HG02884 (cell line): Measurements from ENCODE around the gene CARD16.
"Not testable (repeated sequence)": the region's sequence is repeated elsewhere in the genome, so short reads cannot be mapped to it uniquely, and the experiment has no call there.

ENCODE experiments used
- ATAC-seq: cut with Tn5 transposase; IDR thresholded peaks from one replicate; pipeline ENCODE4 v1.9.1; 2021; ENCODE audit warnings: mild to moderate bottlenecking, moderate library complexity; ENCODE audit not compliant: unreplicated experiment

CARD16 gene

DNA sequence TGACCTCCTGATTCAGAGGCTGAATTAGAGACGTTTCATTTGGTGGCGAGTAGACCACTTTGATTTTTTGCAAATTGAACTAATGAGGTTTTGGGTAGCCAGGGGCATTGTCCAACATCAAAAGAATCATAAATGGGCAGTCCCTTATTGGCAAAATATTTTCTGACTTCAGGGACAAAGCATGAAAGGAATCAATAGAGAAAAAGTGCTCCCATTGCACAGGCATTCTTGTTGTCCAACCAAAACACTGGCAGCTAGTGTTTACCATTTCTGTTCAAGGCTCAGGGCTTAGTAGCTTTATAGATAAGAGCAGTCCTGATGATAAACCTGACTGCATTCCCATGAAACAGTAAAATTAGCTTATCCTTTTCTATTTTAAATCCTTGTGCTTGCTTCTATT lies 6.4 kb upstream of the CARD16 start:
- ATAC-seq, result no peak

DNA sequence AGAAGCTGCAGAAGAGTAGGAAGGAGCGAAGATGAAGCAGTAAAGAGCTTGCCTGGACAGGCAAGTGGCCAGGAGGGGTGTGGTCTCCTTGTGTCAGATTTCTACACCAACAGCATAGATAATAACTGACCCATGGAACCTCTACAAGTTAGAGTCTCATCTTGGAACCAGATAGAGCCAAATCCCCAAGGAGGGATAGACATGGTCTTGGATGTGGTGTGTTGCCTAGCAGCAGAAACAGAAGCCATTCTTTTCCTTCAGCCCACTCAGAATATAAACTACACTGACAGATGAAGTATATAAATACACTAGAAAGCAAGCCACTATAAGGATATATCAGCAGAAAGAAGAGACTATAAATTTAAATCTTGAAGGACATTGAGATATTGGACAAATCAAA lies 4.3 kb upstream of the CARD16 start:
- no peak for ATAC-seq

DNA sequence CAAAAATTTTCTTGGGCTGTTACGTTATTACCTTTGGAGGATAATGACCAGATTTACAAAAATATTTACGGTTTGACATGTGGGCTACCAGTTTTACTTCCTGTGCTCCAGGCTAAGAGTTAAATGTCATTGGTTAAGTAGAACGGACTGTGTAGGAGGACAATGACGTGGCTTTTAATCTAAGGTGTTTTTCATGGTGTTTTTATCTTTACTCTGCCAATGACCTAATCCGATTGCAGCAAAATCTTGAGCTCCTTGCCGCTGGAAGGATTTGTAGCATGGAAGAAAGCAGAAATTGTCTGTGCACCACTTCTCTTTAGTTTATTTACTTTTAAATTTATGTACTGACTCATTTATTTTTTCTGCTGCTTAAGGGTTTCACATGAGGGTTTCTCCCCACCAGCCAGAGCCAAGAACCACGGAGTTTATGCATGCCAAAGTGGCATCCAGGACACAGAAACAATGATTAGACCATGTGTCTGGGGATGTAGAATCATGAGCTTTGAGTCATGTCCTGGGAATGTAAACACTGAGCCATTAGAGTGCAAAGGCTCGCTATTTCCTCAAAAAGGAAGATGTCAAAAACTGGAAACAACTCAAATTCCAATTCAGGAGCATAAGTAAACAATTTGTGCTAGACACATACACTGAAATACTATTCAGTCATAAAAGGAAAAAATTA lies 1.9 kb upstream of the CARD16 start:
- ATAC-seq, result no peak

DNA sequence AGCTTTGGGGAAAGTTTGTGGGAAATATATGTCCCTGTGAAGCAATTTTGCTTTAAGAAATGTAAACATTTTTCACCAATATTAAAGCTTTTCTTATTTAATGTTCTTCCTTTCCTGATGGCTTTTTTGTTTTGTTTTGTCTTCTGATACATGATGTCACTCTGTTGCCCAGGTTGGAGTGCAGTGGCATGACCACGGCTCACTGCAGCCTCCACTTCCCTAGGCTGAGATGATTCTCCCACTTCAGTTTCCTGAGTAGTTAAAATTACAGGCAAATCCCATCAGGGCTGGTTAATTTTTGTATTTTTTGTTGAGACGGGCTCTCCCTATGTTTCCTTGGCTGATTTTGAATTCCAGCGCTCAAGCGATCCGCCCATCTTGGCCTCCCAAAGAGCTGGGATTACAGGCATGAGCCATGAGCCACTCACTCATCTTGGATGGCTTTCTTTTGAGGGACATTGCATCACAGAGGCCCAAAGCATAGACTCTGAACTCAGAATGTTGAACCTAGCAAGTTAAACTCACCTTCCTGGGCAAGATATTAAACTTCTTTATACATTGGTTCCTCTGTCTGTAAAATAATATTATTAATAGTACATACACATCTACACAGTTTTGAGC lies 651 bp upstream of the CARD16 start:
- ATAC-seq, result no peak

DNA sequence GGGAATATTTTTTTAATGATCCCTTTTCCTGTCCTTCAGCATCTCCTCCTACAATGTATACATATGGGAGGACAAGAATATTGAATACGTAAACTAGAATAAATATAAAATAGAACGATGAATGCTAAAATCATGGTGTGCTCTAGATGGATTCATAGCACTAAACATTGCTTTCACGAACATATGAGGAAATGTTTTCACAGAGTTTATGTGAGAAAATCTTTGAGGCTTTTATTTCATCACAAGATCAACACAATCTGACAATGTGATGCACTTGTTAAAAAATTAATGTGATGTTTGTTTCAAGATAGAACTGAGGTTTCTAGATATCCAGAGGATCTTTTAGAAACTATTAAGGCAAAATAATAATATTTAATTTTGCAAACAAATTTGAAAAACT lies 3.0 kb downstream of the CARD16 start:
- no peak for ATAC-seq

DNA sequence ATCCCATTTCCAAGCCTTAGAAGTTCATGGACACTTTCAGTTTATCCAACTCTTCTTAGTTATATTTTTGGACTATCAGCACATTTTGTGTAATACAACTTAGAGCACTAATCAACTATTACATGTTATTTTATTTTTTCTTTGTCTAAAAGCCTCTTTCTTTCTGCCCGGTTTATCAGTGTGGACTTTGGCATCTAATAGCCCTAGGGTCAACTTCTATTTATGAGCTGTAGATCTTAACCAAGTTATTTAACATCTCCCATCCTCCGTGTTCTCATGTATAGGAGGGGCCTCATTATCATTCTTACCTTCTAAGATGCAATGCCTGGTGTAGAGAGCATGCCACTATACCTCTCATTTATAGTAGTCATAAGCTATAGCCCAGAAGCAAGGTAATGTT lies 4.4 kb downstream of the CARD16 start:
- ATAC-seq, result no peak

DNA sequence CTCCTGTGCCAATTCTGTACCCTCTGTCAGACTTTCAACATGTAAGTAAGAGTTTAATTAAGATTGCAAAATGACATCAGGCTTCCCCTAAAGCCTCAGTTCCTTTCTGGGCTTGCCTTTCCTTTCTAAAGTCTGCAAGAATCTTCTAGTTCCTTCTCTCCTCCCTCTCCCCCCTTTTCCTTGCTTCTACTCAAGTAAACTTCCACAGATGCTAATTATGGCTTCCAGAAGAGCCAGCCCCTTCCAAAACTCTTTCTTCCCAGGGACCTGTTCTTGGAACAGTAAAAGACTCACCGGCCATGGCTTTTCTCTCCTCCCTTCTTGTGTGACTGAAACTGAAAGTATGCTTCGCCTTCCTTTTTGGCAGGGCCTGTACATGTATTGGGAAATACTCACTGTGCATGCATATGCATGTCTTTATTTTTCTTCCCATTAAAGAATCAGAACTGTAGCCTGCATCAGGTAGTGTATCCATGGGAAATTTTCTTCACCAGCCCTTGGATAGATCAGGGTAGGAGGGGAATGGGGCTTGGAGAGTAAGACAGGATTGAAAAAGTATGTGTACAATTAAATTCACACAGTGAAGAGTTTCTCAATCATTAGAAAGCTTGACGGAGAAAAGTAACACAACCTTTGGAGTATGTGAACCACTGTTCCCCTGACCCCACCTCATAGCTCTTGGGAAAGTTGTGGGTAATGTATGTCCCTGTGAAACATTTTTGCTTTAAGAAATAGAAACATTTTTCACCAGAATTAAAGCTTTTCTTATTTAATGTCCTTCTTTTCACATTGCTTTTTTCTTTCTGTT lies 10.1 kb downstream of the CARD16 start, which contains the start of gene CASP1:
Gene CASP1, minus strand, starts transcription at position 332 of the 808 bp plus-strand sequence. Its CDS starts 31 bp downstream, at position 301.
- ATAC-seq, result peak; percentile 96

DNA sequence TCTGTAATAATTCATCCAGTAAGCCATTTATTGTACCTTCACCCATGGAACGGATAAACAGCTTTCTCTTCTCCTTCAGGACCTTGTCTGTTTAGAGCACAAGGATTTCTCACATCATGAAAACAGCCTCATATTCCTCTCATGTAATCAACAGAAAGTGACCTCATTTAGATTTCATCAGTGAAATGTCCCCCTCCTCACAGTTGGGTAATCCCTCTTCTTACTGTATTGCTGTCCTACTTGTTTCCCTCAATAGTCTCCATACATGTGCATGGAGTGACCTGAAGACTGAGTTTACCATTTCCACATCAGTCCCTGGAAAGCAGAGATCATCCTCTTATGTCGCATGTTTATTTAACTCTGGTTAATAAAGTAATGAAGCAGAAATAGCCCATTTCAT lies 10.7 kb downstream of the CARD16 start:
- not testable (repeated sequence) for ATAC-seq

DNA sequence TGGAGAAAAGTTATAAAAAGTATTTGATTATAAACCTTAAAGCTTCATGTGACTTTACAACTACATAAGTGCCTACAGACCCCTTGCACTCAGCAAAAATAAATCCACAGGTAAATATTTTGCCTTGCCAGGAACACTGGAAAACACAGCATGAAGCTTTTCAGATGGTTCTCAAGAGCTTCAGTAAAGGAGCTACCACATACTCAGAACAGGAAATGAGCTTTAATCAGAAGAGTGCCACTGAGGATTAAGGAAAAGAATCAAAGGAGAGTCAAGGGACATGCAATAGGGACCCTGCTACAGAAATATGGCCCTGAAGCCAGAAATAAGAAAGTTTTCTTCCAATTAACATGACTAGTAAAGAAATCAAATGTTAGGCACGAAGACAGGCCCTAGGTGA lies 11.4 kb downstream of the CARD16 start:
- no peak for ATAC-seq

DNA sequence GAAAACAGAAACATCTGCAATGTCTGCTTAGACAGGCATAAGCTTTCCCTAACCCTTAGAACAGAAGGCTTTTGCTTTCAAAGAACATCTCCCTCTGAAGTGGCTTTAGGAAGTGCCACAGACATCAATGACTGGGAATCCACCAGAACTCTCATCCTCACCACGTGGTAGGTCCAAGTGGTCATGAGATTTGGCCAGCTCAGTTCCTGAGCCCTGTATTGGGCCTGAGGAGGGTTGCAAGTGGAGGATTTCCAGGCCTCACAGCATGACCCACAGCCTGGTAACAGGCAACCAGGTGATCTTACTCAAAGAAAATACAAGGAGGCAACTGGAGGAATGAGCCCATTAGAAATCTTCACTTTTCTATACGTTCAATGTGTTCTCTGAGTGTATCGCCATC lies 11.8 kb downstream of the CARD16 start:
- no peak for ATAC-seq

DNA sequence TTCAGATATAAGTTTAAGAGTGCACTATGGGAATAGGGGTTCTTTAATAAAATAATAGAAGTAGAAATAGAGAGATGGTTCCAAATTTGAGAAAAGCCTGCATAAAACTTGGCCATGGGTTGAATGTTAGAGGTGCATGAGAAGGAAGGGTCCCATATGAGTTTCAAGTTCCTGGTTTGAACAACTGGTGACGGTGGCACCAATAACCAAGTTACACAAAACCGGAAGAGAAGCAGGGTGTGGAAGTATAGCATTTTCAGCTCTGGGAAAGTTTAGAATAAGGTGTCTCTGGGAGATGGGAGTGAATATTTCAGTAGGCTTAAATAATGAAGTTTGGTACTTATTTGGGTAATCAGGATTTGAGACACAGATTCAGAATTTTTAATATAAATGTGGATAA lies 12.6 kb downstream of the CARD16 start:
- ATAC-seq, result no peak

DNA sequence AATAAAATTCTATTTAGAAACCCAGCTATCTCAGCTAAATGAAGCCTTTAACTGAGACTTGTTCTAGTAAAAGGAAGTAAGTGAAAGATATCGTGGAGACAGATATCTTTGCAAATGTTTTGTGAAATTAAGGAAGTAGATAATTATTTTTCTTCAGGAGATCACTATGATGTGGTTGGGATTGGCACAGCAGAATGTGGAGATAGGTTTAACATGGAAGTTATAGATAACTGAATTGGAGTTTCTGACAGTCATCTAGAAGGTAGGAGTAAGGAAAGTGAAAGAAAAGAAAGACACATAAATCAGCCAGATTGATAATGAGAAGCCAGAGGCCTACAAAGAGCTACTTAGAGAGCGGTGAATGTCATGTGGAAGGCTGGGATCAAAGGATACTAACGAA lies 17.5 kb downstream of the CARD16 start:
- ATAC-seq, result no peak

DNA sequence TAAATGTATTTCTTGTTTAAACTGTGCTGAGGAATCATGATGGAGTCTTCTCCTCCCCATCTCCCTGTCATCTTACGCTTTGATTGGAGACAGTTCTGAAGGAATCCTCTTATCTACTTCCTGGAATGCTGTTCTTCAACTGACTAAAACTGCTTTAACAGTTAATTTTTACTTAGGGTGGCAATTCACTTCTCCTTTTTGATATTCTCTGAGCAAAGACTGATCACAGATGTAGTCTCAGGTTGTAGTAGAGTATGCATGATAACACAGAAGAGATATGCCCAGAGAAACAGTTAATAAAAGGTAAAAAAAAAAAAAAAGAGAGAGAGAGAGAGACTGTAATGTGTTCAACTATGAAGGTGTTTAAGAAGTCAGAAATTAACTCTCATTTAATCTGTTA lies 20.7 kb downstream of the CARD16 start:
- ATAC-seq, result no peak

DNA sequence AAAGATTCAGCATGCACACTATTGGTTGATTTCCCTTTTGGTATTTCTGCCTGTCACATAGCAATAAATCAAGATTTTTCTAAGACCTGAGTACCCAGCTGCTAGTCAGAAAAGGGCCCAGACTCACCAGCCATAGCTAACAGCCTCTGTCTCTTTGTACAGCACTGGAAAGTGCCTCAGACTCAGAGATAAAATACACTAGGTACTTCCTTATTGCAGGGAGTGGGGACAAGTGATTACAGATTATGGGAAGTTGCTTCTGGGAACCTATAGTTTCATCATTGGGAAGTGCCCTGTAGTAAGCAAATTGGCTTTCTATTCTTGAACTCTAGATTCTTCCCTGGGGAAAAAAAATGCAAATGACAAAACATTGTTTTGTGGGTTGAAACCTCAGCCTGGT lies 22.1 kb downstream of the CARD16 start, which contains the start of gene CASP5:
Gene CASP5, minus strand, starts transcription at position 166 of the 400 bp plus-strand sequence. Its CDS starts 32 bp downstream, at position 134.
- no peak for ATAC-seq

DNA sequence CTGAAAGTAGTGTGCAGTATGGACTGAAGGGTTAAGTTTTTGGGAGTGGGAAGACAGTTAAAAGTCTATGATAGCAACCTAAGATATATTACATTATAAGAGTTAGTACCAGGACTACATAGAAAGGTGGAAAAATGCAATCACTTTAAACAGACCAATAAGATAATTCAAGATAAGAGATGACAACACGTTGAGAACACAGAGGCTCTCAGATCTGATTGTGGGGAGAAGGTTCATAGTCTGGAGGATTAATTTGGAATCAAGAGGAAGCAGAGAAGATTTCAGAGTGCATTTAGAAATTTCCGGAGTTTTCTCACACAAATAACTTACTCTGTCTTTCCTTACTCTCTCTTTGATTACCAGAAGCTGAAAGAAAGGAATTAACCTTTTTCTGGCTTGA lies 22.6 kb downstream of the CARD16 start:
- no peak for ATAC-seq

DNA sequence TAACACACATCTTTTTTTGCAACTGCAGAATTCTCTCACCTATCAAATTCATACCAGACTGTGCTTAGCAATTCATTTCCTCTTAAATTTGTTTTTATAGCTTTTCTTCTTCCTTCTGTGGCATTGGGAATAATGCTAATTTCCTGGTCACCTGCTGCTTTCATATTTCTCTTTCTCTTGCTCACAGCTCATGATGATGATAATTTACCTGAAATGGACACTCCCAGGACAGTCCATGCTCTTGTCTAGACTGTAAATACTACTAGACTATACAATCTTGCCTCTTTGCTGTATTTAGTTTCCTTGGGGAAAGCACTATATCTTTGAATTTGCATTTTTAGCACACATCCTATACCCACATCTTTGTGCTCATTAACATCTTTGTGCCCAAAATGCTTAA lies 37.7 kb downstream of the CARD16 start:
- ATAC-seq, result no peak

DNA sequence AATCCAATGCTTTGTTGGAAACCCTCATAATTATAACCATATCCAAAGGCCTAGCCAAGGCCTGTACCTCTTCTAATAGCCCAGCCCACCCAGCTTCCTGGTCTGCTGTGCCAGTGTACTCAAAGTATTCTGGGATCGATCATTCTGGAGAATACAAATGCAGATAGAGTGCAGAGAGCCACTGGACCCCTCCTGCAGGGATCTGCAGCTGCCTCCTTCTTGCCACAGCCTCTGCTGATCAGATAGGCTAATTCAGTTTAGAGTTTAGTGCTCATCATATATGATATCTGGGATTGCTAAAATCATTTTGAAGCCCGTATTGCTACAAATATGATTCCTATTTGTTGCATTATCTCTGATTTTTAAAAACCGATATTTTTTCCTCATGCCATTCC lies 39.7 kb downstream of the CARD16 start:
- ATAC-seq, result no peak

DNA sequence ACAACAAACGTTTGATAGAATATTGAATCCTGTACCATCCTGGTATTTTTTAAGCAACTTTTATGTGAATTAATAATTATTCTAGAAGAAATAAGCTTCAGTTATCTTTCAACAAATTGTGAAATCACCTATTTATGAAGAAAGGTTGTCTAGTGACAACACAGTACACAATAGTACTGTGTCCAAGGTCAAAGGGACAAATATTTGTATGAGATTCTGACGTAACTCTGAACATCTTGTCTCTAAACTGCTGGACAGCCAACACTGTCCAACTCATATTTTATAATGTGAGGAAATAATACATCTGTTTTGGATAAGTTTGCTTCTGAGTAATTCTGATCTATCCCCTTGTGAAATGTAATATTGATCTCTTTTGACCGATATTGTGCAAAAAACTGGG lies 41.1 kb downstream of the CARD16 start:
- no peak for ATAC-seq

DNA sequence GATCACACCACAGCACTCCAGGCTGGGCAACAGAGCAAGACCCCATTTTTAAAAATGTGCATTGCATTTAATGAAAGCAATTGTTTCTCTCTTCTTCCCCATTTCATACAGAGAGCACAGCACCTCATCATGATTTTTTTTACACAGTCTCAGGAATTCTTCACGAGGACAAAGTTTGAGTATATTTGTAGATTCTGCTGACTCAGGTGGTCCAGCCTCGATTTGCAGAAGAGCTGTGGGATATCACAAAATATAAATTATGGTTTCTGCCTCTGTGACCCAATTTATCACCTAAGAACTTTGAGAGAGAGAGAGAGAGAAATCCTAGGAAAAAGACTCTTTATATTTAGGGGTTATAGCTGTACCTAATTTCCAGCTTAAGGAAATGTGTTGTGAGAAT lies 42.0 kb downstream of the CARD16 start:
- ATAC-seq, result no peak

DNA sequence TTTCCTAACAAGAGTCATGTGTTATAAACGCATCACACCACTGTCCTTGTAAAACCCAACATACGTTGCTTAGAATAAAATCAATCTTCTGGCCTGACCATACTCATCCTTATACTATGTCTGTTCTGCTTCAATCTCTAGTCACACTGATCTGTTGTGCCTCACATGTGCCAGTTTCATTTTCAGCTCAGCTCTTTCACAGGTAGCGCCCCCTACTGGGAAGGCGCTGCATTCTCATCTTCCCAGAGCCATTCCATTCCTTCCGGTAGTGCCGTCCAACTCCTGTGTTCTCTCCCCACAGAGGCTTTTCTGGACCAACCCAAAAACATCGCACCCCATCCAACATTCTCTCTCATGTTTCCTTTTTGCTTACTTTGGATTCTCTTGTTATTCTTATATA lies 44.3 kb downstream of the CARD16 start:
- ATAC-seq, result peak; percentile 92

DNA sequence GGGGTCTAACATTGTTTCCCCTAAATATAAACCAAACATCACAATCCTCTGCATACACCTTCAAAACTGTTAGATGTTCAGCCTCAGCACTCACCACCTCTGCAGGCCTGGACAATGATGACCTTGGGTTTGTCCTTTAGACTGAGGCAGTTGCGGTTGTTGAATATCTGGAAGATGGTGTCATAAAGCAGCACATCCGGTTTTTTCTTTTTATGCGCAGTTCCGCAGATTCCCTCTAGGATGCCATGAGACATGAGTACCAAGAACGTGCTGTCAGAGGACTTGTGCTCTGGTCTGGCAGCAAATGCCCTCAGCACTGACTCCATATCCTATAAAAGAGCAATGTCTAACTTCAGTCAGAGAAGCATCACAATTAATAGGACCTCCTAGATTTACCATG lies 45.0 kb downstream of the CARD16 start:
- ATAC-seq, result no peak

DNA sequence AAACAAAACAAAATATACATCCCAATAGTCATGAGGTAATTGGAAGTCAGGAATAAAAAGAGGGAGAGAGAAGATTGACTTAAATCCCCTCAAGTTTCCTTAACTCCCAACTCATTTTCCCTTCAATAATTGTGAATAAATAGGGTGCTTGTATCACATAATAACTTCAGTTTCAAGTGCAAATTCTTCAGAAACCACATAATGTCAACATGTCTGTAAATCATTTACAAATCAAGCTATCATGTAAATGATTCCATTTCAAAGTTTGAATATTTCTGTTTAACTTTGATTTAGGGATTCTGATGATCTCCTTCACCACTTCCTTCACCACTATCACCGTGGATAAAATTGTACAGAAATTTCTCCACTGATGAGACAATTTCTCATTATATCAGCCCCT lies 45.4 kb downstream of the CARD16 start:
- ATAC-seq, result no peak
